ENCODE results near the gene SLC25A33.

Gene SLC25A33

GRCh38 chr1:9593147-9593491 lies 53.9 kb downstream of the SLC25A33 start:
- H3K27ac ChIP-seq = peak overlapping the region in 1 of 2 donors; percentile 10
- TF ChIP-seq CTCF (IDR thresholded peaks at IDR 0.05) = no peak
- peak overlapping the region; percentile 34 for H3K4me3 ChIP-seq
- no peak for DNase-seq (ENCODE audit: low spot score)

GRCh38 chr1:9593492-9594465 lies 54.5 kb downstream of the SLC25A33 start:
- H3K4me3 ChIP-seq = peak overlapping the region; percentile 34
- TF ChIP-seq CTCF (IDR thresholded peaks at IDR 0.05) = no peak

GRCh38 chr1:9594471-9595155 lies 55.3 kb downstream of the SLC25A33 start:
- Histone ChIP-seq H3K4me3 (no peak overlapping the region), H3K27ac (no peak overlapping the region)
- no peak for DNase-seq (ENCODE audit: low spot score)
- no peak for TF ChIP-seq CTCF (IDR thresholded peaks at IDR 0.05)

More at GRCh38 chr1:9593492-9594465, 54.5 kb downstream of the SLC25A33 start:
- peak overlapping the region in 1 of 2 donors; percentile 10 for H3K27ac ChIP-seq
- DNase-seq (ENCODE audit: low spot score) = no peak

- H3K27ac ChIP-seq = no peak overlapping the region
- no peak overlapping the region for H3K4me3 ChIP-seq
- no peak for TF ChIP-seq CTCF (IDR thresholded peaks at IDR 0.05)
- DNase-seq (ENCODE audit: low spot score) = no peak
These were observed 56.1 kb downstream of the SLC25A33 start for GRCh38 chr1:9595156-9595967.

GRCh38 chr1:9595968-9596340 lies 56.7 kb downstream of the SLC25A33 start:
- DNase-seq (ENCODE audit: low spot score) = no peak
- no peak for TF ChIP-seq CTCF (IDR thresholded peaks at IDR 0.05)
- Histone ChIP-seq H3K4me3 (no peak overlapping the region), H3K27ac (no peak overlapping the region)

- no peak for DNase-seq (ENCODE audit: low spot score)
- no peak for TF ChIP-seq CTCF (IDR thresholded peaks at IDR 0.05)
- H3K27ac ChIP-seq = no peak overlapping the region
- H3K4me3 ChIP-seq = no peak overlapping the region
These were observed 57.3 kb downstream of the SLC25A33 start for GRCh38 chr1:9596415-9597123.
